Upper lobe of left lung (tissue), 6 donors: ENCODE results near the gene HMGXB3. TPM values are rescaled to one million over a fixed set of nuclear protein-coding genes. Genes with fewer than 3 reads are reported as not detected.

Experiments
- ATAC-seq, 2 donors: fragments of 200-7000 bp; cut with Tn5 transposase; one replicate each; pipeline ENCODE4 v1.9.1; 2022; ENCODE audit warnings: mild to moderate bottlenecking in 2 of 2, moderate library complexity in 2 of 2; ENCODE audit not compliant: low FRiP score in 2 of 2
- DNase-seq, 2 donors: peaks; one replicate each; pipeline ENCODE4 v3.0.0-alpha.2; 2019 to 2020
- H3K27ac ChIP-seq, 4 donors: fragments of 200-600 bp; sonication (generic); one replicate each; pipeline ENCODE4 v1.5.1; 2016 to 2019
- H3K27me3 ChIP-seq, 4 donors: fragments of 200-600 bp; sonication (generic); one replicate each; pipeline ENCODE4 v1.5.1; 2017 to 2019
- H3K36me3 ChIP-seq, 4 donors: fragments of 200-600 bp; sonication (generic); one replicate each; pipeline ENCODE4 v1.5.1; 2016 to 2019
- H3K4me1 ChIP-seq, 4 donors: fragments of 200-600 bp; sonication (generic); one replicate each; pipeline ENCODE4 v1.5.1; 2018 to 2019
- H3K4me3 ChIP-seq, 4 donors: fragments of 200-600 bp; sonication (generic); one replicate each; pipeline ENCODE4 v1.5.1; 2017 to 2019; ENCODE audit warnings: mild to moderate bottlenecking in 2 of 4, moderate library complexity in 1 of 4
- H3K9me3 ChIP-seq, 4 donors: fragments of 200-600 bp; sonication (generic); one replicate each; pipeline ENCODE4 v1.5.1; 2018 to 2019
- CTCF ChIP-seq, 6 experiments: fragments of 450-650 bp in 4 of 6; fragments of 200-600 bp in 2 of 6; sonication (generic) in 2 of 6; IDR thresholded peaks; one replicate each; pipeline ENCODE4 v1.5.1; 2016 to 2019; ENCODE audit warnings: antibody characterized with exemption in 6 of 6
- EP300 ChIP-seq, 4 donors: sonication (generic); formaldehyde crosslinking; IDR thresholded peaks; one replicate each; pipeline ENCODE4 v1.5.1; 2017; ENCODE audit warnings: antibody characterized with exemption in 4 of 4, control low read depth in 2 of 4
- POLR2A ChIP-seq, 4 donors: fragments of 450-650 bp; IDR thresholded peaks; one replicate each; pipeline ENCODE4 v1.5.1; 2016 to 2017; ENCODE audit warnings: antibody characterized with exemption in 4 of 4, mild to moderate bottlenecking in 2 of 4
- POLR2AphosphoS5 ChIP-seq, 2 donors: sonication (generic); formaldehyde crosslinking; IDR thresholded peaks; one replicate each; pipeline ENCODE4 v1.5.1; 2017; ENCODE audit warnings: antibody characterized with exemption in 2 of 2
- WGBS, 2 donors: methylation state at CpG; one replicate each; pipeline ENCODE4 v1.1.5; 2017 to 2018; 5-methylcytosine and 5-hydroxymethylcytosine counted together
- total RNA-seq, 6 donors: library from RNA; depleted of rRNA in 4 of 6; stranded (reverse); fragments of >200 nt in 4 of 6; gene quantifications; one replicate each; pipeline versions ENCODE4 v1.1.0 to v1.2.1, GENCODE V29; 2016 to 2021
- donor health status: DM: no; HTN: no; CAD: no; lungs with moderate emphysema.
- donor health status: DM: no; HTN: yes; CAD: no; lungs with severe emphysema.

HMGXB3 gene
- total RNA-seq, 6 donors from 2014 or later, result 29.6 to 71.2 (median 41.0) TPM

- Histone ChIP-seq H3K4me1 (no peaks in the 10 kb centered on the region), H3K9me3 (no peaks in the 10 kb centered on the region), H3K27me3 (no peaks in the 10 kb centered on the region), H3K36me3 (no peaks in the 10 kb centered on the region), H3K27ac (no peak overlapping the region), H3K4me3 (no peak overlapping the region)
- ATAC-seq, result no peak
- TF ChIP-seq POLR2A (IDR thresholded peaks at IDR 0.05) (no peak), POLR2AphosphoS5 (IDR thresholded peaks at IDR 0.05) (no peak), CTCF (IDR thresholded peaks at IDR 0.05) (no peak), EP300 (IDR thresholded peaks at IDR 0.05) (no peak)
- 79% methylated on average over 3 of the region's 3 CpGs for WGBS, 2 donors
- DNase-seq, result peak in 1 of 2 donors; percentile 4
Observed at GRCh38 chr5:150073677-150074076, 73.1 kb downstream of the HMGXB3 start.

GRCh38 chr5:150075233-150075632 lies 74.7 kb downstream of the HMGXB3 start:
- TF ChIP-seq POLR2A (IDR thresholded peaks at IDR 0.05), result no peak
- TF ChIP-seq EP300 (IDR thresholded peaks at IDR 0.05), result no peak
- TF ChIP-seq POLR2AphosphoS5 (IDR thresholded peaks at IDR 0.05), result no peak
- no peak for TF ChIP-seq CTCF (IDR thresholded peaks at IDR 0.05)
- H3K4me3 ChIP-seq, result no peak overlapping the region
- H3K4me1 ChIP-seq, result no peaks in the 10 kb centered on the region
- WGBS, 2 donors, result 48 to 74% methylated on average over 4 of the region's 4 CpGs
- H3K27me3 ChIP-seq, result no peaks in the 10 kb centered on the region
- no peaks in the 10 kb centered on the region for H3K36me3 ChIP-seq
- H3K27ac ChIP-seq, result no peak overlapping the region
- DNase-seq (no peak), ATAC-seq (no peak)
- H3K9me3 ChIP-seq, result no peaks in the 10 kb centered on the region

- peak in 1 of 2 donors; percentile 8 for DNase-seq
- 82 to 89% methylated on average over 4 of the region's 4 CpGs for WGBS, 2 donors
Observed at GRCh38 chr5:150075806-150076205, 75.3 kb downstream of the HMGXB3 start.

GRCh38 chr5:150077060-150077459 lies 76.5 kb downstream of the HMGXB3 start:
- H3K27me3 ChIP-seq, result no peaks in the 10 kb centered on the region

More at GRCh38 chr5:150075806-150076205, 75.3 kb downstream of the HMGXB3 start:
- Histone ChIP-seq H3K4me3 (no peak overlapping the region), H3K27me3 (no peaks in the 10 kb centered on the region), H3K36me3 (no peaks in the 10 kb centered on the region), H3K9me3 (no peaks in the 10 kb centered on the region), H3K4me1 (no peaks in the 10 kb centered on the region), H3K27ac (no peak overlapping the region)
- no peak for ATAC-seq
- no peak for TF ChIP-seq CTCF (IDR thresholded peaks at IDR 0.05)
- no peak for TF ChIP-seq POLR2AphosphoS5 (IDR thresholded peaks at IDR 0.05)
- TF ChIP-seq EP300 (IDR thresholded peaks at IDR 0.05), result no peak
- no peak for TF ChIP-seq POLR2A (IDR thresholded peaks at IDR 0.05)

More at GRCh38 chr5:150077060-150077459, 76.5 kb downstream of the HMGXB3 start:
- ATAC-seq (no peak), DNase-seq (no peak)
- WGBS, 2 donors, result 76 to 78% methylated on average over 8 of the region's 8 CpGs
- Histone ChIP-seq H3K9me3 (no peaks in the 10 kb centered on the region), H3K4me1 (peaks cover 0 to 7% (median 4%) of the 10 kb centered on the region in 4 donors), H3K4me3 (no peak overlapping the region), H3K36me3 (no peaks in the 10 kb centered on the region), H3K27ac (no peak overlapping the region)
- TF ChIP-seq POLR2AphosphoS5 (IDR thresholded peaks at IDR 0.05) (no peak), POLR2A (IDR thresholded peaks at IDR 0.05) (no peak), EP300 (IDR thresholded peaks at IDR 0.05) (no peak), CTCF (IDR thresholded peaks at IDR 0.05) (no peak)
